IPS-15b (cell line): ENCODE measurements around the gene PSMB5.
A peak's percentile ranks its signal among the peaks of the same experiment; 100 is the strongest.

Source experiments
- H3K27me3 ChIP-seq: one replicate; pipeline ENCODE4 v1.6.1; 2013; ENCODE audit warnings: low read length; ENCODE audit not compliant: control insufficient read depth, insufficient read depth
- H3K36me3 ChIP-seq: one replicate; pipeline ENCODE4 v1.6.1; 2013; ENCODE audit warnings: low read length; ENCODE audit not compliant: control insufficient read depth, insufficient read depth
- H3K4me1 ChIP-seq: one replicate; pipeline ENCODE4 v1.6.1; 2013; ENCODE audit warnings: mild to moderate bottlenecking, low read length; ENCODE audit not compliant: control insufficient read depth, insufficient read depth
- H3K4me3 ChIP-seq: one replicate; pipeline ENCODE4 v1.5.1; 2013; ENCODE audit warnings: low read depth, low read length
- H3K9ac ChIP-seq: one replicate; pipeline ENCODE4 v1.6.1; 2013; ENCODE audit warnings: low read depth, mild to moderate bottlenecking, low read length
- H3K9me3 ChIP-seq: one replicate; pipeline ENCODE4 v1.6.1; 2013; ENCODE audit warnings: mild to moderate bottlenecking, low read length; ENCODE audit not compliant: control insufficient read depth, insufficient read depth

PSMB5 gene

DNA sequence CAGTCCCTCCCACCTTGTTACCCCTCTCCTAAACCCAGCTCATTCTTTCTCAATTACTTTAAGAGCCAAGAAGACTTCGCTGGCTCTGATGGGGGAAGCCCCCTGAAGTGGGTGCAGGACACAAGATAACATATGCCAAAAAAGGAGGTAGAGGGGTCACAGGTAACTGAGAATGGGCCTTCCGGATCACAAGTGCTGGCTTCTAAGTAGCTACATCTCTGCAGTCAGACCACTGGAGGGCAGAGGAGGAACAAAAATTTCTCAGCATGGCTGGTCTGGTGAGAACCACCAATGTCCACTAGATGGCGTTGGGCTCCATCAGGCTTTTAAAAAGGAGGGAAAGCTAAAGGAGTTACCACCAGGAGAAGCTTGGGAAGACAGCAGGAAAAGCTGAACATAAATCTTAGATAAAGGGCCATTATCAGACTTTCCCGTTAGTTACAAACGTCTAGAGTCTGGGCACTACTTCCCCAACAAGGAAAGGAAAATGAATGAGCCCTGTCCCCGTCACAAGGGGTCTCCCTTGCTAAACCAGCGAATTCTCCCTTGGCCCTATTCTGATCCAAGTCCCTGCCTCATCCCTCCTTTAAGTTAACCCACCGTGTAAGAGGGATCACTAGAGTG, 34.2 kb upstream of the PSMB5 start:
- no peak overlapping the region for H3K9ac ChIP-seq
- no peak overlapping the region for H3K4me3 ChIP-seq
- H3K27me3 ChIP-seq: no peaks in the 10 kb centered on the region
- H3K9me3 ChIP-seq: no peaks in the 10 kb centered on the region
- peaks cover 15% of the 10 kb centered on the region for H3K4me1 ChIP-seq
- H3K36me3 ChIP-seq: peaks cover 42% of the 10 kb centered on the region

DNA sequence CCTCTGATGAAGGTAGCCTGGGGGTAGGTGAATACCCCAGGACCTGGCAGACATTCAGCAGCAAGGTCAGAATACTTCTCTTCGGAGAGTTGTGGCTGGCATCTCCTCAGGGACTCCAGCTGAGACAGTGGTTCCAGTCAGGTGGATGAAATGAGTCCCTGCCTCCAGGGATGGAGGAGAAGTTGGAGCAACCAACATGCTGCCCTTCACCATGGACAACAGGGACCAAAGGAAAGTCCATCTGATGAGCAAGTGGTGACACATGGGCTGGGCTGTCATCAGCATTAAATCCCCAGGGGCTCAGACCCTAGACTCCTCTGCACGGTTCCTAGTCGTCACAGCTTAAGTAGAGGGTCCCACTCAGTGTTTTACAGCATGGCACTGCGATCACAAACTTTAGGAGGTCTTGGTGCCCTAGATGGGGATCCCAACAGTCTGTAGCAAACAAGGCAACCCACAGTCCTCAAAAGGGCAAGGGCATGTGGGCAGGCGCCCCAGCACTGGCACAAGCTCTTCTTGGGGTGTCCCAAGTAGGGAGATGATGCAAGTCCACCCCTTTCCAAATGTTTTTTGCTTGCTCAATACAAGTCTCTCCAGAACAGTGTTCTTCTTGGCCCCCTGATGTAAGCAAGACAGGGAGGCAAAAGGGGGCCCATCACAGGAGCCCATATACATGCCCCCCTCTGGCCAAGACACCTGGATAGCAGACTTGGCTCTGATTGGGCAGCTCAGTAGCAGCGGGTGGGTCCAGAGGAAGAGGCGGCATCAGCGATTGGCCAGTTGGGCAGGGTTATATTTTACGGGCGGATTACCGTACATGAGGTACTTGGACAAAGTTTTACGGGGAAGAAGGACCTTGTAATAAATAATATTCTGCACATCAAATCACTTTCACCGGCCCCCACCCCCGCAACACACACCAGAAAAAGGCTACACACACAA, 33.4 kb upstream of the PSMB5 start:
- Histone ChIP-seq H3K27me3 (no peaks in the 10 kb centered on the region), H3K9ac (no peak overlapping the region), H3K4me1 (peaks cover 15% of the 10 kb centered on the region), H3K4me3 (no peak overlapping the region), H3K36me3 (peaks cover 50% of the 10 kb centered on the region), H3K9me3 (no peaks in the 10 kb centered on the region)

DNA sequence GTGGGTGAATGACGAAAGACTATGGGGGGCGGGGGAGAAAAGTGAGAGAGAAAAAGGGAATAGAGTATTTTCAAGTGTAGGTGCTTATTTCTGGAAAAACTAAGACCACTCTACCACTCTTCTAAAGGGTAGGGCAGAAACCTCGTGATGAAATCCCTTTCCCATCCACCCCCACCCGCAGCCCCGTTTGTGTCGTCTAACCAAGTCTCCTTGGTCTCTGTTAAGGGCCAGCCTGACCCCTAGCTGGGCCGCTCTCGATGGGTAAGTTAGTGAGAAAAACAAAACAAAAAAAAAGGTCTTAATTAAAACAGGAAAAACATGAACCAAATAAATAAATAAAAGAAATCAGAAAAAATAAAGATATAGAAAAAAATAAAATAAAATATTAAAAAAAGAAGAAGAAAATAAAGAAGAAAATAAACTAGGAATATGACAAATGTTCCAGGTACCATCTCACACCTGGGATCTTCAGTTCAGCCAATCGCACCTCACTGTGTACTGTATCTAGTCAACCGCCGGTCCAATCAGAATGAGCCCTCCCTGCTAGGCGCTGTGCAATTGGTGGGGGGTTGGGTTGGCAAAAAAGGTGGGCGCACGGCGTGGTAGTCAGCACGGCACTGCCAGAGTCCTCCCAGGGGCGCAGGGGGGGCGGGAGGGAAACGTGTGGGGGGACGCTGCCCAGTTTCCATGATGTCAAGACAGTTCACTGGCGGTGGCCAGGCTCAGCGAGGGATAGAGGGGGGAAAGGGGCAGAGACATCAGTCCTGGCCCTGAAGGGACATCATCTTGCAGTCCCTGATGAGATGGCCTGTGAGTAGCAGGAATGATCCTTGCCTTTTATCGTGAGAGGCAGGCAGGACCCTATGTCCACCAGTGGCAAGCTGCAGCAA, 32.4 kb upstream of the PSMB5 start:
- Histone ChIP-seq H3K4me3 (no peak overlapping the region), H3K9ac (no peak overlapping the region), H3K27me3 (no peaks in the 10 kb centered on the region), H3K4me1 (peaks cover 9% of the 10 kb centered on the region), H3K9me3 (no peaks in the 10 kb centered on the region), H3K36me3 (peaks cover 60% of the 10 kb centered on the region)

DNA sequence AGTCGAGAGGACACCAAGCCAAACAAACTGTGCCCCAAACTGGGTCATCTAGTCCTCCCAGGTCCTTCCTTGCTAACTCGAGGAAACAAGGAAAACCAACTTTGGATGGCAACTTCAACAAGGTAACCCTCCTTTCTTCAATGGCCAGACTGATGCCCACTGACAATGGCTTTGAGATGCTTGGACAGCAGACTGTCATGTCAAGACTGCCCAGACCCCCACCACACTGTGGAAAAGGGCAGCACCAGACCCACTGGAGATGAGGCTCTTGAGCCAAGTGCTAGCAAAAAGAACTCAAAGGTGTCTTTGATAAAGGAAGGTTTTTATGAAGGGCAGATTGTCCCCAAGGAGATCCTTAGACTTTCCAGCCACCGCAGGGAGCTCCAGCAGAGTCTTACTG, 31.7 kb upstream of the PSMB5 start:
- H3K9ac ChIP-seq: no peak overlapping the region
- H3K36me3 ChIP-seq: peaks cover 63% of the 10 kb centered on the region
- no peaks in the 10 kb centered on the region for H3K9me3 ChIP-seq
- H3K4me1 ChIP-seq: peaks cover 4% of the 10 kb centered on the region
- H3K27me3 ChIP-seq: no peaks in the 10 kb centered on the region
- H3K4me3 ChIP-seq: no peak overlapping the region

DNA sequence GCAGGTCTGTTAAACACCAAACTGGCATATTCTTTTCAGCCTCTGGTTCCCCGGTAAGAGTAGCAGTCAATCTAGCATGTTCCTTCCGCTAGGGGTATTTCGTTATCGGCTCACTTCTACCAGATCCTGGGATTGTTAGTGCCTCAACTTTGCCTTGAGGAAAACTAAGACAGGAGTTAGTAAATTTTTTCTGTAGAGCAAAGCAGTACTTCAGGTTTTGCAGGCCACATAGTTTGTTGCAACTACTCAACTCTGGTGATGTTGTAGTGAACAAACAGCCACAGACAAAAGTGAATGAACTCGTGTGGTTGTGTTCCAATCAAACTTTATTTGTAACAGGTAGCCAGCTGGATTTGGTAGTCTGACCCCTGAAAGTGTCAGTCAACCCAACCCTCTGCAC, 28.9 kb upstream of the PSMB5 start:
- Histone ChIP-seq H3K9ac (no peak overlapping the region), H3K36me3 (peaks cover 83% of the 10 kb centered on the region), H3K9me3 (no peaks in the 10 kb centered on the region), H3K27me3 (no peaks in the 10 kb centered on the region), H3K4me1 (no peaks in the 10 kb centered on the region), H3K4me3 (no peak overlapping the region)

DNA sequence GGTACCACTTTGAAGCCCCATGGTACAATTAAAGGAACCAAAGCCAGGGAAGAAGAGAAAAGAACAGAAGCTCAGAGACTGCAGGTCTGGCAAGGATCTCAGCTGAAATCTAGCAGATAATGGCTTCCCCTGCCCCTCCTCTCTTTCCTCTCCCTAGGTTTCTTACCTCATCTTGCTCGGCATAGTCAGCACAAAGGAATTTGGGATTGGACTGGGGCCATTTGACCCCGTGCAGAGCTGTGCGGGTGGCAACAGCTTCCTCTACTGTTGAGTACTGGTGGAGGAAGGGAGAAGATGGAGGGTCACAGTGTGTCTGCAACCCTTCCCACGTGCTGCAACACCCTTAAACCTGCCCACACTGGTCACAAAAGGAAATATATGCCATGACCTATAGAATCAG, 27.3 kb upstream of the PSMB5 start:
- H3K4me1 ChIP-seq: peaks cover 3% of the 10 kb centered on the region
- no peaks in the 10 kb centered on the region for H3K9me3 ChIP-seq
- peaks cover under 1% of the 10 kb centered on the region for H3K27me3 ChIP-seq
- peaks cover 69% of the 10 kb centered on the region for H3K36me3 ChIP-seq
- H3K4me3 ChIP-seq: no peak overlapping the region
- no peak overlapping the region for H3K9ac ChIP-seq

DNA sequence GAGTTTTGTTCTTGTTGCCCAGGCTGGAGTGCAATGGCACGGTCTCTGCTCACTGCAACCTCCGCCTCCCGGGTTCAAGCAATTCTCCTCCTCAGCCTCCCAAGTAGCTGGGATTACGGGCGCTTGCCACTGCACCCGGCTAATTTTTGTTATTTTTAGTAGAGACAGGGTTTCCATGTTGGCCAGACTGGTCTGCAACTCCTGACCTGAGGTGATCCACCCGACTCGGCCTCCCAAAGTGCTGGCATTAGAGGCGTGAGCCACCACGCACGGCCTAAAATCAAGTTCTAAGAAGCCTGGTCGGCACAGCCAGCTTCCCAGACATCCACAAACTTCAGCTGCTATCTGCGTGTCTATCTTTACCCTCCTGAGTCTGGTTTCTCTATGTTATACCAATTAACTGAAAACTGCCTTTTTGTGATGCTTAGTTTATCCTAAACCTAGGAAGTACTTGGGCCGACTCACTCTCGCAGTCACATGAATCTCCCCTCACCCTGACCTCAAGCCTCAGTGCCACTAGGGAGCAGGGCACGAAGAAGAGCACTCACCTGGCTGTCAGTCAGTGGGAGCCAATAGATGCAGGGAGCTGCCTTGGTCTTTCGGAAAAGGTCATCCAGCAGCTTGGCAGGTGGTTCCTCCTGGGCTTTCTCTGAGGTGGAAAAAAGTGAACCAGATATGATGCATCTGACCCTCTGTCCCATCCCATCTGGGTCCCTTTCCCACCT, 26.0 kb upstream of the PSMB5 start:
- Histone ChIP-seq H3K9me3 (no peaks in the 10 kb centered on the region), H3K9ac (no peak overlapping the region), H3K27me3 (peaks cover 3% of the 10 kb centered on the region), H3K4me3 (no peak overlapping the region), H3K36me3 (peaks cover 58% of the 10 kb centered on the region), H3K4me1 (peaks cover 6% of the 10 kb centered on the region)

DNA sequence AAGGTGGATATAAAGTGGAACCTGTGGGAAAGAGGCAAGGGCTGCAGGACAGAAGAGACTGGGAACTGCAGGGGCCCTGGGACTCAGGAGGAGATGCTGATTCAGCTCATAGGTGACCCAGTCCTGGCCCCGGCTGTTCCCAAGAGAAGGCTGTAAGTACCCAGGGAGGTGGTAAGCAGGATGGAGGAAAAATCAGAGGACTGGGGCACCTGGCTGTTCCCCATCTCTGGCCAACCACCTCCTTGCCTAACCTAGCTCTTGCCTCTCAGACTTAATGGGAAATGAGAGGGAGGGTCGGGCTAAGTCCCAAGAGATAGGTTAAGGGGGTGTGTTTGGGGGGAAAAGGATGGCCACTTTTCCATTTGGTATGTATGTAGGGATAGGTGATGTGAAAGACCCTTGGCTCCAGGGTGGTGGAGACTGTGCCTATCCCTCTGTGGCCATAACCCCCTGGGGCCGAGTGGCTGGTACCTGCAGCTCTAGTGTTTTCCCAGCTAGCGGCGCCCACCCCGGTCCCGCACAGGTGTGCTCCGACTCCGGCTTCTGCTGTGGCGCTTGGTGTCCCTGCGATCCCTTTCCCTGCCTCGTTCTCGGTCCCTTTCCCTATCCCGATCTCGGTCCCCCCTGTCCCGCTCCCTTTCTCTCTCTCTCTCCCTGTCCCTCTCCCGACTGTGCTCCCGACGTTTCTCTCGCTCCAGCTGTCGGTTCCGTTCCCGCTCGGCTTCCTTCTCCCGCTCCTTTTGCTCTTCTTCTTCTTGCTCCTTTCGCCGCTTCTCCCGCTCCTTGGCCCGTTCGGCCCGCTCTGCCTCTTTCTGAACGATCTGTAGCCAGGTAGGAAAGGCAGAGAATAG, 24.2 kb upstream of the PSMB5 start:
- Histone ChIP-seq H3K4me3 (no peak overlapping the region), H3K9me3 (no peaks in the 10 kb centered on the region), H3K4me1 (peaks cover 7% of the 10 kb centered on the region), H3K27me3 (peaks cover 3% of the 10 kb centered on the region), H3K9ac (no peak overlapping the region), H3K36me3 (peaks cover 46% of the 10 kb centered on the region)

DNA sequence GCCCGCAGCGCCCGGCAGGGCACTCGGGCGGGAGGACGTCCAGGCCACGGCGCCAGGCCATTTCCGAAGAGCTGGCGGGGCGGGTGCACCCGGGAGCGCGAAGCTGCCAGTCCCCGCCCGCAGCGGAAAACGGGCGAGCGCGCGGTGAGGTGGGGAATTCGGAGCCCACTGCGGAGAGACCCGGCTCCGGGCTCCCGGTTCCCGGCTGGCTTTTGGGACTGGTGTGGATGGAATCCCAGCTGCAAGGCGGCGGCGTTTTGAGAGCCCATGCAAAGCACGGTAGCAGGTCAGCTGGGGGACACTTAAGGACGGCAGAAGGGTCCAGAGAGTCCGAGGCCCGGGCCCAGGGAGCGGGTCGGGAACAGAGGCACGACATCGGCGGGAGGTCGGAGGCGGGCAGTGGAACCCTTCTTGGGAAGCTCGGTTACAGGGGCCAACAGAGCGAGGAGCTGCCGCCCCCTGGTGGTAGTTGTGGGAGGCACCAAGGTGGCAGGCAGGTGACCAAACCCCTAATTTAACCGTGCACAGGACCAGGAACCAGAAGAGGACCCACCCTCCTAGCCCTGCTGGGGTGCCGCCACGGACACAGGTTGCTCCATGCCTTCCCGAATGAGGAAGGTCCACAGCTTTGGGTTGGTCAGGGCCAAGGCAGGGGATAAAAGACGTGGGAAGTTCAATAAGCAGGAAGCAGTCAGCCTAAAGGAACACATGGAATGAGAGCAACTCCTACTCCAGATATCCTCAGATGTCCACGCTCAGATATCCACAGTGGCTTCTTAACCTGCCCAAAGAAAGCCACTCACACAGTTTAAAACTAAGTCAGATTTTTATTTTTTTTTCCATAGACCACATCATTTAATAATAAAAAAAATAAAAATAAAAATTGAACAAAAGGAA, 23.3 kb upstream of the PSMB5 start:
- Histone ChIP-seq H3K4me3 (peak overlapping the region; percentile 81), H3K9ac (peak overlapping the region; percentile 16), H3K9me3 (no peaks in the 10 kb centered on the region), H3K36me3 (peaks cover 38% of the 10 kb centered on the region), H3K27me3 (peaks cover 3% of the 10 kb centered on the region), H3K4me1 (peaks cover 7% of the 10 kb centered on the region)
